NB4 (cell line): Measurements from ENCODE around the gene EPHA1.

Experiments used
- MYC ChIP-seq: IDR thresholded peaks from 2 replicates; pipeline ENCODE4 v1.6.1; 2011; ENCODE audit warnings: low read depth, low read length
- POLR2A ChIP-seq: IDR thresholded peaks from 2 replicates; pipeline ENCODE4 v1.6.1; 2011; ENCODE audit warnings: mild to moderate bottlenecking; ENCODE audit not compliant: insufficient read length; ENCODE audit errors: extremely low read depth
- TF ChIP-seq, protein P1 (sequence below): IDR thresholded peaks from one replicate; pipeline ENCODE4 v1.5.1; 2012; ENCODE audit warnings: low read depth, low read length
- TF ChIP-seq, protein P2 (sequence below): IDR thresholded peaks from 2 replicates; pipeline ENCODE4 v1.6.1; 2011; ENCODE audit warnings: low read depth, low read length

DNA sequence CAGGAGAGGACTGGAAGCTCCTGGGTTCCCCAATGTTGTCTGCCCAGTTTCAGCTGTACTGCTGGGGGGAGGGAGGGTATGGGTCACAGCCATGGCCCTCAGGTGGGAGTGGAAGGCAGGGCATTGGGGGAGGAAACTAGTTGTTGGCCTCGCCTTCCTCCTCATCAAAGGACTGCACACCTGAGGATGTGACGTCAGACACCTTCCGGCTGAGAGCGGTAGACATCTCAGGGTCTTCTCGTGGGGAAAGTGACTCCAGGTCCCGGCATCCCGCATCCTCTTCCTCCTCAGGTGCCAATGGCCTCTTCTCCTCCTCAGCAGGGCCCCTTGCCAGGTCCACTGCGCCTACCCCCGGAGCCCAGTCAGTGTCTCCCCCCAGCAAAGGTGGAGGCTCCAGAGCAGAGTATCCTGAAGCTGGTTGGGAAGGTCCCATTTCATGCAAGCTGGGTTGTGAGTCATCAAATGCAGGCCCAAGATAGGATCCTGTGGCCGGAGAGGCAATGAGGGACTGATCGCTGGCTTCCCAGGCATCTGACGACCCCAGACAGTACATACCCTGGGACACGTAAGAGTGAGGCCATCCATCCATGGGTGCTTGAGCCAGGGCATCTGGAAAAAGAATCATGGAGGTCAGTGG lies 52.1 kb downstream of the EPHA1 start:
- TF ChIP-seq, protein P1, sequence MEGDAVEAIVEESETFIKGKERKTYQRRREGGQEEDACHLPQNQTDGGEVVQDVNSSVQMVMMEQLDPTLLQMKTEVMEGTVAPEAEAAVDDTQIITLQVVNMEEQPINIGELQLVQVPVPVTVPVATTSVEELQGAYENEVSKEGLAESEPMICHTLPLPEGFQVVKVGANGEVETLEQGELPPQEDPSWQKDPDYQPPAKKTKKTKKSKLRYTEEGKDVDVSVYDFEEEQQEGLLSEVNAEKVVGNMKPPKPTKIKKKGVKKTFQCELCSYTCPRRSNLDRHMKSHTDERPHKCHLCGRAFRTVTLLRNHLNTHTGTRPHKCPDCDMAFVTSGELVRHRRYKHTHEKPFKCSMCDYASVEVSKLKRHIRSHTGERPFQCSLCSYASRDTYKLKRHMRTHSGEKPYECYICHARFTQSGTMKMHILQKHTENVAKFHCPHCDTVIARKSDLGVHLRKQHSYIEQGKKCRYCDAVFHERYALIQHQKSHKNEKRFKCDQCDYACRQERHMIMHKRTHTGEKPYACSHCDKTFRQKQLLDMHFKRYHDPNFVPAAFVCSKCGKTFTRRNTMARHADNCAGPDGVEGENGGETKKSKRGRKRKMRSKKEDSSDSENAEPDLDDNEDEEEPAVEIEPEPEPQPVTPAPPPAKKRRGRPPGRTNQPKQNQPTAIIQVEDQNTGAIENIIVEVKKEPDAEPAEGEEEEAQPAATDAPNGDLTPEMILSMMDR, result no peak
- TF ChIP-seq POLR2A (no peak), MYC (no peak)
- TF ChIP-seq, protein P2, sequence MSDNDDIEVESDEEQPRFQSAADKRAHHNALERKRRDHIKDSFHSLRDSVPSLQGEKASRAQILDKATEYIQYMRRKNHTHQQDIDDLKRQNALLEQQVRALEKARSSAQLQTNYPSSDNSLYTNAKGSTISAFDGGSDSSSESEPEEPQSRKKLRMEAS, result no peak
